ENCODE data around the gene KIRREL3. TPM values are rescaled to one million over a fixed set of nuclear protein-coding genes. Genes with fewer than 3 reads are reported as not detected.
"Not testable (repeated sequence)": the region's sequence is repeated elsewhere in the genome, so short reads cannot be mapped to it uniquely, and the experiment has no call there.

KIRREL3 gene
- total RNA-seq, 4 donors from 2014 or later: 0.19 TPM; not detected in 3

DNA sequence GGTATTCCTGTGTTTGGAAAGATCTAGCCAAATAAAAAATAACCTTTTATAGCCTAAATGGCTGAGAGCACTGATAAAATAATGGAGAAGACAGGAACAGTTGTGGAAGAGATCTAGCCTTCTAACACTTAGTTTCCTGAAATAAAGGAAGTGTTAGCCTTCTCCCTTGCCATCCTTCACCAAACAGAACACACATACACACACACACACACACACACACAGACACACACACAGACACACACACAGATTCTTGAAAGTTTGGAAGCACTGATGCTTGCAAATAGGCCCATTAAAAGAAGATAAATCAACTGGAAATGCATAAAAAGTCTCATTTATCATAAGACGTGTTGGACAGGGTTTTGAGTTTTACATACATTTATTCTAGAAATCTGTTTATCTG, 37.5 kb downstream of the KIRREL3 start:
- Histone ChIP-seq H3K4me1 (no peaks in the 10 kb centered on the region), H3K4me3 (no peak overlapping the region), H3K9me3 (no peaks in the 10 kb centered on the region), H3K36me3 (no peaks in the 10 kb centered on the region), H3K27me3 (peaks cover 0 to 19% (median 0%) of the 10 kb centered on the region in 4 donors), H3K27ac (no peak overlapping the region)
- no peak for DNase-seq
- WGBS, 2 donors: 19 to 27% methylated on average over 1 of the region's 1 CpG
- TF ChIP-seq POLR2A (IDR thresholded peaks at IDR 0.05): no peak
- TF ChIP-seq, protein P1, sequence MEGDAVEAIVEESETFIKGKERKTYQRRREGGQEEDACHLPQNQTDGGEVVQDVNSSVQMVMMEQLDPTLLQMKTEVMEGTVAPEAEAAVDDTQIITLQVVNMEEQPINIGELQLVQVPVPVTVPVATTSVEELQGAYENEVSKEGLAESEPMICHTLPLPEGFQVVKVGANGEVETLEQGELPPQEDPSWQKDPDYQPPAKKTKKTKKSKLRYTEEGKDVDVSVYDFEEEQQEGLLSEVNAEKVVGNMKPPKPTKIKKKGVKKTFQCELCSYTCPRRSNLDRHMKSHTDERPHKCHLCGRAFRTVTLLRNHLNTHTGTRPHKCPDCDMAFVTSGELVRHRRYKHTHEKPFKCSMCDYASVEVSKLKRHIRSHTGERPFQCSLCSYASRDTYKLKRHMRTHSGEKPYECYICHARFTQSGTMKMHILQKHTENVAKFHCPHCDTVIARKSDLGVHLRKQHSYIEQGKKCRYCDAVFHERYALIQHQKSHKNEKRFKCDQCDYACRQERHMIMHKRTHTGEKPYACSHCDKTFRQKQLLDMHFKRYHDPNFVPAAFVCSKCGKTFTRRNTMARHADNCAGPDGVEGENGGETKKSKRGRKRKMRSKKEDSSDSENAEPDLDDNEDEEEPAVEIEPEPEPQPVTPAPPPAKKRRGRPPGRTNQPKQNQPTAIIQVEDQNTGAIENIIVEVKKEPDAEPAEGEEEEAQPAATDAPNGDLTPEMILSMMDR (IDR thresholded peaks at IDR 0.05): no peak
- intact Hi-C loops (cut with DNase I): no loop called here

DNA sequence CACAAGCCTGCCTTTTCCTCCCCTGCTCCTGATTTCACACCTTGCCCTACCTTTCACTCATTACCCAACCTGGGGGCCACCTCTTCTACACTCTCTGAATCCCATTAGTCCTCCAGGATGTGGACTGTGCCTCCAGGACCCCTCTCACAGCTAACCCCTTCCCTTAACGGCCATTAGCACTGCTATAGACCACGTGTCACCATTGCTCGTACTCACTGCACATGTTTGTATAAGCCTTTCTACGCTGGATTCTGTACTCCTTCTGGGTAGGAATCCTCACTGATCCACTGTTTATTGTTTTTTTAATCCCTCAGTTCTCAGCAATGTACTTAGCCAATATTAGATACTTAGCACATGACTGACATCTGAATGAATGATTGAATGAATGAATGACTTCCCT, 40.9 kb downstream of the KIRREL3 start:
- WGBS, 2 donors: 58 to 65% methylated on average over 4 of the region's 4 CpGs
- H3K4me3 ChIP-seq: no peak overlapping the region
- H3K4me1 ChIP-seq: no peaks in the 10 kb centered on the region
- H3K27me3 ChIP-seq: no peaks in the 10 kb centered on the region
- TF ChIP-seq, protein P1 (IDR thresholded peaks at IDR 0.05): no peak
- H3K27ac ChIP-seq: no peak overlapping the region
- no peak for DNase-seq
- no peaks in the 10 kb centered on the region for H3K9me3 ChIP-seq
- H3K36me3 ChIP-seq: no peaks in the 10 kb centered on the region
- intact Hi-C loops (cut with DNase I): no loop called here

DNA sequence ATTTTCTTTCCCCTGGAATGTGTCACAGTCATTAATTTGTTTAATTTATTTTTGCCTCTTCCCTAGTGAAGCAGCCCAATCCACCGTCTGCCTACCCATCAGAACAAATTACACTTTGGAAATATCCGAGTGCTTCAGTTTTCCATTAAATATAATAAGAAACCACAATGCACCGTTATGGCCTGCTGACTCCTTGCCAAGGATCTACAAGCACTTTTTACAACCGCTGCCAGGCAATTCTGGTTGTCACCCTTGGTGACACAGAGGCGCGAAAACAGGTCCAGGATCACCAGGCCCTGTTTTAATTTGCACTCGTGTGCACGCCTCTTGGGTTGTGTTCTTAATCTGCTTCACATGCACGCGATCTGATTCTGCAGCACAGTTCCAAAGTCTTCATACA, 43.9 kb downstream of the KIRREL3 start:
- H3K9me3 ChIP-seq: no peaks in the 10 kb centered on the region
- no peaks in the 10 kb centered on the region for H3K36me3 ChIP-seq
- DNase-seq: no peak
- no peak for TF ChIP-seq POLR2A (IDR thresholded peaks at IDR 0.05)
- no peak overlapping the region for H3K27ac ChIP-seq
- no peaks in the 10 kb centered on the region for H3K27me3 ChIP-seq
- WGBS, 2 donors: 81% methylated on average over 10 of the region's 10 CpGs
- intact Hi-C loops (cut with DNase I): no loop called here
- H3K4me1 ChIP-seq: no peaks in the 10 kb centered on the region
- H3K4me3 ChIP-seq: no peak overlapping the region

- H3K27ac ChIP-seq; H3K4me1 ChIP-seq; H3K4me3 ChIP-seq; H3K9me3 ChIP-seq; DNase-seq; H3K36me3 ChIP-seq; H3K27me3 ChIP-seq; intact Hi-C loops (cut with DNase I): not testable (repeated sequence)
- WGBS, 2 donors: 80 to 100% methylated on average over 1 to 2 of the region's 2 CpGs
Measured at GRCh38 chr11:126952533-126952932, 48.0 kb downstream of the KIRREL3 start.

GRCh38 chr11:126951465-126951864, 49.1 kb downstream of the KIRREL3 start:
- WGBS, 2 donors: 45 to 67% methylated on average over 3 of the region's 3 CpGs
- no peak overlapping the region for H3K27ac ChIP-seq
- no peaks in the 10 kb centered on the region for H3K36me3 ChIP-seq
- no peaks in the 10 kb centered on the region for H3K27me3 ChIP-seq
- no peak for DNase-seq
- H3K4me3 ChIP-seq: no peak overlapping the region
- intact Hi-C loops (cut with DNase I): no loop called here
- TF ChIP-seq, protein P1 (IDR thresholded peaks at IDR 0.05): no peak
- TF ChIP-seq POLR2A (IDR thresholded peaks at IDR 0.05): no peak
- no peaks in the 10 kb centered on the region for H3K9me3 ChIP-seq
- H3K4me1 ChIP-seq: no peaks in the 10 kb centered on the region

DNA sequence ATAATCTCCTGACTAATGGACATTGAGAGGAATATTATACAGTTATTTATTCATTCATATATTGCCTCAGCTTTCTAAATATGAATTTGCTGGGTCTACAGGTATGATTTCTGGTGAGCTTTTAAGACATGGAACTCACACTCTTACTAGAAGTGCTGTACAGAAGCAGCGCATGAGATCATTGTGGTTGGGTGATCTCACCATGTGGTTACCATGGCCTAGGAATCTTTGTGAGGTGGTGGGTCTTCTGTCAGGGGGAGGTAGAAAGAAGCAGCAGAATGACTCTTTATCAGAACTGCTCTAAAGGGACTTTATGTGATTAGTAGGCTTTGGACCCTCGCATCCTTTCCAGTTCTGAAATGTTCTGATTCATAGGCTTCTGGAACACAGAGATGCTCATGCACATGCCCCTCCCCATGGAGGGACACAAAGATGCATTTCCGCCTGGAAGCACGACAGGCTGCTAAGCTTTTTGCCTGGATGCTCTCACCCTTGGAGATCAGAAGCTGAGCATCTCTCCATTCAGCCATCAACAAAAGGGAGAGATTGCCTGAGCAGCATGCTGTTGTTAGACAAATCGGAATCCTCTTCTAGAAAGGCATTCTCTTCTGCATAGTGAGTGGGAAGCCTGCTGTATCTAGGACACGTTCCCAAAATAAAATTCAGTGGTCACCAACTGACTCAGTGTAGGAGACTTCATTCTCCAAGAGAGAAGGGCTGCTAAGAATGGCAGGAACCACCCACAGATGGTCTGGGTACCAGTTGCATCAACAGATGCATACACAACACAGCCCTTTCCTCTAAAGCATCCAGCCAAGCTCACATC, 51.3 kb downstream of the KIRREL3 start:
- intact Hi-C loops (cut with DNase I): no loop called here
- H3K4me3 ChIP-seq: no peak overlapping the region
- 64 to 77% methylated on average over 4 to 6 of the region's 6 CpGs for WGBS, 2 donors
- TF ChIP-seq POLR2A (IDR thresholded peaks at IDR 0.05): no peak
- TF ChIP-seq, protein P1 (IDR thresholded peaks at IDR 0.05): no peak
- H3K27ac ChIP-seq: no peak overlapping the region
- H3K9me3 ChIP-seq: no peaks in the 10 kb centered on the region
- DNase-seq: no peak
- no peaks in the 10 kb centered on the region for H3K27me3 ChIP-seq
- H3K36me3 ChIP-seq: no peaks in the 10 kb centered on the region
- H3K4me1 ChIP-seq: no peaks in the 10 kb centered on the region

Measured in esophagus squamous epithelium (tissue), 5 donors.